ENCODE measurements around the gene OR10K2. TPM values are rescaled to one million over a fixed set of nuclear protein-coding genes. Genes with fewer than 3 reads are reported as not detected.

The OR10K2 gene
- total and polyA plus RNA-seq, 2 of the 8 experiments (the other 6 are each of a cell fraction or from before 2014, with no cell fraction given) = not detected

- TF ChIP-seq CREB1 (IDR thresholded peaks at IDR 0.05) (no peak), GTF2F1 (IDR thresholded peaks at IDR 0.05; ENCODE audit: borderline replicate concordance, low read depth, low read length) (no peak), SIRT6 (IDR thresholded peaks at IDR 0.05; ENCODE audit: low read length) (no peak), PHF8 (conservative IDR thresholded peaks at IDR 0.05; ENCODE audit: low read depth, low read length) (no peak), TAF1 (IDR thresholded peaks at IDR 0.05; ENCODE audit: low read depth, low read length) (no peak), TEAD4 (IDR thresholded peaks at IDR 0.05; ENCODE audit: low read depth, low read length) (no peak), RXRA (IDR thresholded peaks at IDR 0.05; ENCODE audit: insufficient read depth, low read depth, low read length) (no peak)
These were observed at the start of gene OR10K2 (continued) for GRCh38 chr1:158426137-158426536.
